ENCODE results near the gene DOCK9.

DNA sequence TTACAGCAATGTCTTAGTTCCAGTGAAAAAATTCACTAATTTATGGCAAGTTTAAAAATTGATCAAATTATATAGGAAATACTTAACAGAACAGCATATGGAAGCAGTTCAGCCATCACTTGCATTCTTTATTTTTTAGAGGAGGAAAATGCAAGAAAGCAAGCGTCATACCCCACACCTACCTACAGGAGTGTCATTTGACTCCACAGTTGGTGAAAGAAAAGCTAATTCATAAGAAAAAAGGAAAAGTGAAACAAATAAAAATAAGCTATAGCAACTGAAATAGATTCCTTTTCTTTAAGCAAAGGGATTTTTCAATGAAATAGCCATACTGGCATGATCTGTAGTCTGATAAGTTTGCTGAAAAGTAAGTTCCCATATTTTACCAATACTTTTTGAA, 111.0 kb downstream of the DOCK9 start:
- TF ChIP-seq MAX (IDR thresholded peaks at IDR 0.05; ENCODE audit: insufficient read depth, insufficient read length) (no peak), EZH2 (IDR thresholded peaks at IDR 0.05; ENCODE audit: borderline replicate concordance, low read depth, low read length, severe bottlenecking) (no peak), JUN (IDR thresholded peaks at IDR 0.05; ENCODE audit: borderline replicate concordance, insufficient read depth, insufficient read length, low read depth) (no peak), POLR2A (IDR thresholded peaks at IDR 0.05; ENCODE audit: low read depth, low read length) (no peak), POLR2AphosphoS5 (IDR thresholded peaks at IDR 0.05; ENCODE audit: insufficient read depth, low read depth, low read length) (no peak)
- TF ChIP-seq, protein P1, sequence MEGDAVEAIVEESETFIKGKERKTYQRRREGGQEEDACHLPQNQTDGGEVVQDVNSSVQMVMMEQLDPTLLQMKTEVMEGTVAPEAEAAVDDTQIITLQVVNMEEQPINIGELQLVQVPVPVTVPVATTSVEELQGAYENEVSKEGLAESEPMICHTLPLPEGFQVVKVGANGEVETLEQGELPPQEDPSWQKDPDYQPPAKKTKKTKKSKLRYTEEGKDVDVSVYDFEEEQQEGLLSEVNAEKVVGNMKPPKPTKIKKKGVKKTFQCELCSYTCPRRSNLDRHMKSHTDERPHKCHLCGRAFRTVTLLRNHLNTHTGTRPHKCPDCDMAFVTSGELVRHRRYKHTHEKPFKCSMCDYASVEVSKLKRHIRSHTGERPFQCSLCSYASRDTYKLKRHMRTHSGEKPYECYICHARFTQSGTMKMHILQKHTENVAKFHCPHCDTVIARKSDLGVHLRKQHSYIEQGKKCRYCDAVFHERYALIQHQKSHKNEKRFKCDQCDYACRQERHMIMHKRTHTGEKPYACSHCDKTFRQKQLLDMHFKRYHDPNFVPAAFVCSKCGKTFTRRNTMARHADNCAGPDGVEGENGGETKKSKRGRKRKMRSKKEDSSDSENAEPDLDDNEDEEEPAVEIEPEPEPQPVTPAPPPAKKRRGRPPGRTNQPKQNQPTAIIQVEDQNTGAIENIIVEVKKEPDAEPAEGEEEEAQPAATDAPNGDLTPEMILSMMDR (IDR thresholded peaks at IDR 0.05; ENCODE audit: extremely low read depth in 1 of 2, insufficient read depth in 1 of 2, low read depth in 1 of 2, low read length in 2 of 2): no peak

All from endothelial cell of umbilical vein (primary cell).